Measurements from ENCODE around the gene STK32B. TPM values are rescaled to one million over a fixed set of nuclear protein-coding genes. Genes with fewer than 3 reads are reported as not detected.
"Not testable (repeated sequence)": the region's sequence is repeated elsewhere in the genome, so short reads cannot be mapped to it uniquely, and the experiment has no call there.

Gene STK32B
- polyA plus RNA-seq (2011; rRNA removed), result 10.8 and 12.1 TPM in 2 replicates
- polyA plus RNA-seq (2012; cell fraction: cytosol; rRNA removed), result 12.6 and 15.6 TPM in 2 replicates
- 16.9 and 17.2 TPM in 2 replicates for polyA plus RNA-seq (2012; cell fraction: nucleus; rRNA removed)
- 7.6 to 10.5 TPM (median 8.3 TPM) in 3 replicates for polyA plus RNA-seq (2017; fragmentation: RNase III; extraction: RNeasy Plus Mini Kit Qiagen cat#74134 plus additional on column Dnase treatment)
- 10.7 and 11.3 TPM in 2 replicates for polyA minus RNA-seq (2011; rRNA and poly(A)+ RNA removed)

GRCh38 chr4:5051278-5052203, at the start of gene STK32B:
TSS of gene STK32B (plus strand) at chr4:5051480.
- Histone ChIP-seq H3K4me1 (peaks cover 23% of the 10 kb centered on the region), H3K9me3 (no peaks in the 10 kb centered on the region), H3K4me3 (peak within 1 kb of the TSS; percentile 63), H3K27ac (peak within 1 kb of the TSS; percentile 78 to 94), H3K4me2 (peak within 1 kb of the TSS; percentile 100)
- CTCF ChIA-PET, result interaction anchor here (0.7 to 7.3 kb wide), 16 partner anchors 14 to 761 kb away, joined by 3 to 44 read pairs (median 4); no protein-coding TSS in a partner anchor
- FAIRE-seq (no peak), DNase-seq (ENCODE audit: low read depth in 1 of 2, low spot score in 1 of 2) (peak; percentile 64 to 80), ATAC-seq (peak; percentile 86 to 90)
- POLR2A ChIA-PET, result interaction anchor here (1.1 to 1.3 kb wide), 4 partner anchors 14 to 315 kb away, joined by 3 read pairs; no protein-coding TSS in a partner anchor
- whole genome bisulfite sequencing (ENCODE audit: missing lambda C conversion rate), result 3% methylated on average over 6 of the region's 103 CpGs
- TF ChIP-seq, protein P1, sequence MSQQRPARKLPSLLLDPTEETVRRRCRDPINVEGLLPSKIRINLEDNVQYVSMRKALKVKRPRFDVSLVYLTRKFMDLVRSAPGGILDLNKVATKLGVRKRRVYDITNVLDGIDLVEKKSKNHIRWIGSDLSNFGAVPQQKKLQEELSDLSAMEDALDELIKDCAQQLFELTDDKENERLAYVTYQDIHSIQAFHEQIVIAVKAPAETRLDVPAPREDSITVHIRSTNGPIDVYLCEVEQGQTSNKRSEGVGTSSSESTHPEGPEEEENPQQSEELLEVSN (IDR thresholded peaks at IDR 0.05; ENCODE audit: borderline replicate concordance, low read depth), result peak; percentile 73
- TF ChIP-seq GATA3 (IDR thresholded peaks at IDR 0.05; ENCODE audit: borderline replicate concordance) (0 out of 2 replicates have a peak, but pooled peaks have one; percentile 10), HEYL (CRISPR knock-in tag; IDR thresholded peaks at IDR 0.05) (no peak), RNF2 (IDR thresholded peaks at IDR 0.05; ENCODE audit: borderline replicate concordance, low read depth) (no peak), POLR2A (IDR thresholded peaks at IDR 0.05; ENCODE audit: low read length) (peak; percentile 17)
- TF ChIP-seq, protein P2, sequence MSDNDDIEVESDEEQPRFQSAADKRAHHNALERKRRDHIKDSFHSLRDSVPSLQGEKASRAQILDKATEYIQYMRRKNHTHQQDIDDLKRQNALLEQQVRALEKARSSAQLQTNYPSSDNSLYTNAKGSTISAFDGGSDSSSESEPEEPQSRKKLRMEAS (IDR thresholded peaks at IDR 0.05), result peak; percentile 55; the same call in 1 of the 2 replicates

GRCh38 chr4:5001641-5002040, 49.6 kb upstream of the STK32B start:
- H3K27ac ChIP-seq; FAIRE-seq; POLR2A ChIA-PET; H3K4me2 ChIP-seq; ATAC-seq; H3K9me3 ChIP-seq; H3K4me3 ChIP-seq; DNase-seq (ENCODE audit: low read depth in 1 of 2, low spot score in 1 of 2); H3K4me1 ChIP-seq; CTCF ChIA-PET: not testable (repeated sequence)
- WGBS (ENCODE audit: missing lambda C conversion rate), result 78% methylated on average over 1 of the region's 6 CpGs

DNA sequence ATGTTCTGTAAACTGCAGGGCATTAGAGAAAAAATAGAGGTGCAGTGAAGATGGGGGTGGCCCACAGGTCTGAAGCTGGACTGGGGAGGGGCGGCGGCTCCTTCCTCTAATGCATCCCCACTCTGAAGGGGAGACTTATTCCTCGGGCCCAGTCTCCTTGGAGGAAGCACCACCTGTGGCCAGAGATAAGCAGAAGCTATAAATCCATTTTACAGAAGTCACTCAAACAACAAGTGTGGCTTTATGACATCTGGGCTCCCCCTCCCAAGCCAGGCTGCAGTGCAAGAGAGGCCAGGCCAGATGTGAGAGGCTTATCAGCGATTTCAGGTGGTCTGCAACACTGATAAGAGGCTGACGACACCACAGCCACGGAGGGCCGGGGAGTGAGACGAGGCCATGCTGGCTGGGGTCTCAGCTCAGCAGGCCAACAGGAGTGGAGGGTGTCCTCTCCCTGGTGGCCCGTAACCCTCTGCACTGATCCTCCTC, 47.9 kb upstream of the STK32B start:
- Histone ChIP-seq H3K27ac (no peak overlapping the region), H3K4me1 (no peaks in the 10 kb centered on the region), H3K9me3 (no peaks in the 10 kb centered on the region), H3K4me2 (no peak overlapping the region), H3K4me3 (no peak overlapping the region)
- 64% methylated on average over 4 of the region's 9 CpGs for WGBS (ENCODE audit: missing lambda C conversion rate)
- DNase-seq (ENCODE audit: low read depth in 1 of 2, low spot score in 1 of 2), result no peak
- ChIA-PET CTCF (interaction anchor here (0.8 to 1.2 kb wide), 3 partner anchors 9 to 13 kb away, joined by 3 to 4 read pairs (median 4); no protein-coding TSS in a partner anchor), POLR2A (no interaction called here)
- no peak for TF ChIP-seq RFX5 (IDR thresholded peaks at IDR 0.05)
- no peak for TF ChIP-seq ZFP36 (IDR thresholded peaks at IDR 0.05; ENCODE audit: borderline replicate concordance, partially characterized antibody)
- TF ChIP-seq MYC (IDR thresholded peaks at IDR 0.05; ENCODE audit: borderline replicate concordance, low read length), result no peak
- no peak for TF ChIP-seq ATOH8 (CRISPR knock-in tag; IDR thresholded peaks at IDR 0.05; ENCODE audit: low read depth)
- TF ChIP-seq HOXA7 (CRISPR knock-in tag; IDR thresholded peaks at IDR 0.05), result no peak
- TF ChIP-seq BCL3 (IDR thresholded peaks at IDR 0.05), result no peak
- TF ChIP-seq NR3C1 (IDR thresholded peaks at IDR 0.05), result no peak
- no peak for TF ChIP-seq KDM5A (IDR thresholded peaks at IDR 0.05)
- TF ChIP-seq TFCP2L1 (CRISPR knock-in tag; IDR thresholded peaks at IDR 0.05), result no peak
- TF ChIP-seq HEYL (CRISPR knock-in tag; IDR thresholded peaks at IDR 0.05), result no peak
- no peak for TF ChIP-seq CBX8 (IDR thresholded peaks at IDR 0.05)
- TF ChIP-seq ESRRA (IDR thresholded peaks at IDR 0.05; ENCODE audit: borderline replicate concordance, low read length), result no peak
- TF ChIP-seq EP300 (IDR thresholded peaks at IDR 0.05), result no peak
- TF ChIP-seq EHMT2 (IDR thresholded peaks at IDR 0.05; ENCODE audit: low read depth), result no peak
- no peak for TF ChIP-seq CBX2 (IDR thresholded peaks at IDR 0.05; ENCODE audit: borderline replicate concordance, low read depth)
- TF ChIP-seq, protein P1 (IDR thresholded peaks at IDR 0.05; ENCODE audit: borderline replicate concordance, low read depth), result no peak
- ATAC-seq, result no peak
- FAIRE-seq, result no peak

Data from A549 (cell line).